Mesenchymal stem cell (in vitro differentiated cells and primary cell): Measurements from ENCODE around the gene TAMALIN.

Experiments
- DNase-seq: peaks from one replicate; pipeline ENCODE4 v3.0.0-alpha.2; 2013
- H2AFZ ChIP-seq: one replicate; pipeline ENCODE4 v1.6.1; 2013; ENCODE audit warnings: low read depth, mild to moderate bottlenecking, control low read depth, inconsistent platforms, low read length, moderate library complexity
- H2AK5ac ChIP-seq: 2 replicates; pipeline ENCODE4 v1.6.1; 2013; ENCODE audit warnings: low read length, moderate library complexity, mild to moderate bottlenecking, inconsistent platforms; ENCODE audit not compliant: severe bottlenecking
- H2BK120ac ChIP-seq: one replicate; pipeline ENCODE4 v1.6.1; 2013; ENCODE audit warnings: low read depth, mild to moderate bottlenecking, inconsistent platforms, low read length, moderate library complexity
- H2BK12ac ChIP-seq, 2 experiments: one replicate each; pipeline ENCODE4 v1.6.1; 2013; ENCODE audit warnings: inconsistent platforms in 2 of 2, low read length in 2 of 2, mild to moderate bottlenecking in 2 of 2, moderate library complexity in 2 of 2, control low read depth in 1 of 2
- H2BK15ac ChIP-seq: one replicate; pipeline ENCODE4 v1.6.1; 2013; ENCODE audit warnings: mild to moderate bottlenecking, low read depth, inconsistent platforms; ENCODE audit not compliant: poor library complexity, severe bottlenecking
- H2BK5ac ChIP-seq: 2 replicates; pipeline ENCODE4 v1.6.1; 2013; ENCODE audit warnings: low read depth, mild to moderate bottlenecking, low read length, control low read depth, inconsistent platforms; ENCODE audit not compliant: poor library complexity, severe bottlenecking
- H3K14ac ChIP-seq, 2 experiments: one replicate each; pipeline ENCODE4 v1.6.1; 2013; ENCODE audit warnings: inconsistent platforms in 2 of 2, low read length in 2 of 2, control low read depth in 1 of 2, mild to moderate bottlenecking in 1 of 2, moderate library complexity in 1 of 2
- H3K18ac ChIP-seq, 2 experiments: one replicate each; pipeline ENCODE4 v1.6.1; 2013; ENCODE audit warnings: inconsistent platforms in 2 of 2, low read length in 2 of 2, control low read depth in 1 of 2, low read depth in 1 of 2, mild to moderate bottlenecking in 1 of 2
- H3K23ac ChIP-seq, 2 experiments: one replicate each; pipeline ENCODE4 v1.6.1; 2013; ENCODE audit warnings: inconsistent platforms in 2 of 2, low read length in 2 of 2, mild to moderate bottlenecking in 2 of 2, moderate library complexity in 2 of 2, control low read depth in 1 of 2
- H3K27ac ChIP-seq: 2 replicates; pipeline ENCODE4 v1.5.1; 2013; ENCODE audit warnings: mild to moderate bottlenecking, moderate library complexity, low read length, control low read depth, inconsistent platforms; ENCODE audit not compliant: poor library complexity, severe bottlenecking
- H3K27me3 ChIP-seq, 2 experiments: 2 replicates each; pipeline versions ENCODE4 v1.6.1 to v1.7.0; 2013; ENCODE audit warnings: low read length in 2 of 2, mild to moderate bottlenecking in 2 of 2, moderate library complexity in 2 of 2, control low read depth in 1 of 2, inconsistent platforms in 1 of 2; ENCODE audit not compliant: control insufficient read depth in 1 of 2, insufficient read depth in 1 of 2
- H3K36me3 ChIP-seq, 2 experiments: 2 replicates each; pipeline versions ENCODE4 v1.6.1 to v1.7.0; 2013; ENCODE audit warnings: low read length in 2 of 2, control low read depth in 1 of 2, inconsistent platforms in 1 of 2, low read depth in 1 of 2, mild to moderate bottlenecking in 1 of 2; ENCODE audit not compliant: insufficient read depth in 2 of 2, control insufficient read depth in 1 of 2
- H3K4ac ChIP-seq, 2 experiments: one replicate each; pipeline ENCODE4 v1.6.1; 2013; ENCODE audit warnings: inconsistent platforms in 2 of 2, low read length in 2 of 2, mild to moderate bottlenecking in 2 of 2, moderate library complexity in 2 of 2, control low read depth in 1 of 2, low read depth in 1 of 2
- H3K4me1 ChIP-seq: 2 replicates; pipeline ENCODE4 v1.6.1; 2013; ENCODE audit warnings: low read depth, low read length, control low read depth; ENCODE audit not compliant: control insufficient read depth, insufficient read depth
- H3K4me2 ChIP-seq: 2 replicates; pipeline ENCODE4 v1.6.1; 2013; ENCODE audit warnings: low read length, mild to moderate bottlenecking, inconsistent platforms; ENCODE audit not compliant: poor library complexity, severe bottlenecking
- H3K4me3 ChIP-seq, 2 experiments: 2 replicates each; pipeline versions ENCODE4 v1.5.1 to v1.7.0; 2013; ENCODE audit warnings: low read length in 2 of 2, mild to moderate bottlenecking in 2 of 2, control low read depth in 1 of 2, low read depth in 1 of 2; ENCODE audit not compliant: insufficient read depth in 1 of 2
- H3K79me1 ChIP-seq: replicated peaks from 2 replicates; pipeline ENCODE4 v1.6.1; 2013; ENCODE audit warnings: mild to moderate bottlenecking, control low read depth, low read length, inconsistent platforms; ENCODE audit not compliant: poor library complexity, severe bottlenecking
- H3K9ac ChIP-seq: 2 replicates; pipeline ENCODE4 v1.7.0; 2013; ENCODE audit warnings: mild to moderate bottlenecking, low read length, moderate library complexity
- H3K9me3 ChIP-seq: 2 replicates; pipeline ENCODE4 v1.7.0; 2013; ENCODE audit warnings: mild to moderate bottlenecking, low read length; ENCODE audit not compliant: control insufficient read depth
- H4K8ac ChIP-seq: one replicate; pipeline ENCODE4 v1.6.1; 2013; ENCODE audit warnings: inconsistent platforms, mild to moderate bottlenecking, low read length, moderate library complexity
- H4K91ac ChIP-seq: one replicate; pipeline ENCODE4 v1.6.1; 2013; ENCODE audit warnings: mild to moderate bottlenecking, low read length, inconsistent platforms
- WGBS: methylation state at CpG from one replicate; pipeline ENCODE4 v1.1.7; 2013; ENCODE audit warnings: mixed read lengths; 5-methylcytosine and 5-hydroxymethylcytosine counted together

TAMALIN gene

GRCh38 chr12:52050758-52051541, 44.2 kb downstream of the TAMALIN start, which contains the start of gene NR4A1:
Gene NR4A1 (plus strand): TSS chr12:52051442. CDS start chr12:52054329, 2,887 bp downstream.
- H2AFZ ChIP-seq: no peak within 1 kb of the TSS
- H3K9ac ChIP-seq: peak within 1 kb of the TSS; percentile 97
- H2AK5ac ChIP-seq: no peak within 1 kb of the TSS
- H2BK12ac ChIP-seq: peak within 1 kb of the TSS in 1 of 2 experiments; percentile 19
- peak within 1 kb of the TSS in 1 of 2 experiments; percentile 50 for H3K14ac ChIP-seq
- peak within 1 kb of the TSS; percentile 37 to 97 for H3K23ac ChIP-seq
- H3K36me3 ChIP-seq: no peaks in the 10 kb centered on the region
- peak within 1 kb of the TSS; percentile 48 to 82 for H3K4me3 ChIP-seq
- peak within 1 kb of the TSS; percentile 82 for H2BK15ac ChIP-seq
- peaks cover 18% of the 10 kb centered on the region for H3K4me1 ChIP-seq
- H4K91ac ChIP-seq: peak within 1 kb of the TSS; percentile 92
- H3K4ac ChIP-seq: peak within 1 kb of the TSS; percentile 19 to 90
- H3K18ac ChIP-seq: peak within 1 kb of the TSS; percentile 76 to 87
- peak; percentile 98 for DNase-seq
- no peak within 1 kb of the TSS for H2BK5ac ChIP-seq
- H2BK120ac ChIP-seq: peak within 1 kb of the TSS; percentile 54
- H3K27me3 ChIP-seq: no peaks in the 10 kb centered on the region
- H3K9me3 ChIP-seq: no peaks in the 10 kb centered on the region
- H4K8ac ChIP-seq: peak within 1 kb of the TSS; percentile 92
- WGBS: 1% methylated on average over 65 of the region's 77 CpGs
- no peak within 1 kb of the TSS for H3K27ac ChIP-seq
- H3K4me2 ChIP-seq: peak within 1 kb of the TSS; percentile 76
- H3K79me1 ChIP-seq: no peaks in the 10 kb centered on the region

DNA sequence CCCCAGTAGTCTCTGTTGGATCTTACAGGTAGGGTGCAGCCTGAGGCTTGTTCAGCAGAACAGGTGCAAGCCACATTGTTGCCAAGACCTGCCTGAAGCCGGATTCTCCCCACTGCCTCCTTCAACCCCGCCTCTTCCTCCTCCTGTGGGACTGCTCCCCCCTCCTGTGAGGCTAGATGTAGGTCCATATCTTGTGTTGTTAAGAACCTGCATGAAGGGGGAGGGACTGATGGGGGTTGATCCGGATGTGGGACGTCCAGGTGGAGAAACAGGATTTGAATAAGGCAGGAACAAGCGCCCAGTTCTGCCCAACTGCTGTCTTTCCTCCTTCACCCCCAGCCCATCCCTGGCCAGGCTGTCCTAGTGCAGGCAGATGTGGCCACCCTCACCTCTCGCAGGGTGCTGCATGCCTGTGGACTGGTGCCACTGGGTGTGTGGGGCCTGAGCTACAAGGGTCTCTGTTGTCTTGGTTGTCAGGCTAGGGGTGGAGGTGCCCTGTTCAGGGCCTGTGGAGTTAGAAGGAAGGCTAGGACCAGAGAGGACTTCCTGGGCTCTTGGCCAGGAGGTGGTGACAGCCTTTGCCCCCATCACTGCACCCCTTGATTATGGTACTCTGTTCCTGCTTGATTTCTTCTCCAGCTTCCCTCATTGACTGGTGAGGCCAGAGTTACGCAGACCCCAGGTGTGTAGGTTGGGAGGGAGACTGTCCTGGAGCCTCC, 45.9 kb downstream of the TAMALIN start:
- Histone ChIP-seq H2BK12ac (no peak overlapping the region), H4K8ac (no peak overlapping the region), H2AFZ (no peak overlapping the region), H3K4ac (no peak overlapping the region), H2BK5ac (no peak overlapping the region), H3K36me3 (peaks cover 0 to 6% of the 10 kb centered on the region in 2 experiments), H2BK120ac (no peak overlapping the region), H2BK15ac (no peak overlapping the region), H2AK5ac (no peak overlapping the region), H3K9ac (peak overlapping the region; percentile 93), H4K91ac (no peak overlapping the region), H3K18ac (no peak overlapping the region), H3K79me1 (no peaks in the 10 kb centered on the region), H3K4me2 (no peak overlapping the region), H3K4me1 (peaks cover 18% of the 10 kb centered on the region), H3K9me3 (no peaks in the 10 kb centered on the region), H3K23ac (no peak overlapping the region), H3K14ac (no peak overlapping the region), H3K27me3 (no peaks in the 10 kb centered on the region), H3K27ac (no peak overlapping the region), H3K4me3 (peak overlapping the region in 1 of 2 experiments; percentile 82)
- no peak for DNase-seq
- WGBS: 89% methylated on average over 5 of the region's 7 CpGs

GRCh38 chr12:52053536-52054209, 46.9 kb downstream of the TAMALIN start:
- H3K14ac ChIP-seq: no peak overlapping the region
- DNase-seq: peak; percentile 64
- no peaks in the 10 kb centered on the region for H3K27me3 ChIP-seq
- H2BK120ac ChIP-seq: no peak overlapping the region
- no peak overlapping the region for H2BK12ac ChIP-seq
- H3K4me1 ChIP-seq: peaks cover 18% of the 10 kb centered on the region
- no peaks in the 10 kb centered on the region for H3K9me3 ChIP-seq
- H3K23ac ChIP-seq: no peak overlapping the region
- no peak overlapping the region for H2BK5ac ChIP-seq
- no peak overlapping the region for H3K4me3 ChIP-seq
- H3K4ac ChIP-seq: no peak overlapping the region
- H4K8ac ChIP-seq: no peak overlapping the region
- H2AK5ac ChIP-seq: no peak overlapping the region
- no peak overlapping the region for H3K27ac ChIP-seq
- H2BK15ac ChIP-seq: no peak overlapping the region
- peaks cover 0 to 11% of the 10 kb centered on the region in 2 experiments for H3K36me3 ChIP-seq
- WGBS: 88% methylated on average over 8 of the region's 9 CpGs
- H2AFZ ChIP-seq: no peak overlapping the region
- no peak overlapping the region for H3K18ac ChIP-seq
- no peak overlapping the region for H3K4me2 ChIP-seq
- no peaks in the 10 kb centered on the region for H3K79me1 ChIP-seq
- peak overlapping the region; percentile 93 for H3K9ac ChIP-seq
- H4K91ac ChIP-seq: no peak overlapping the region
